Measurements from ENCODE around the gene PPP1R18.
"Not testable (repeated sequence)": the region's sequence is repeated elsewhere in the genome, so short reads cannot be mapped to it uniquely, and the experiment has no call there.

PPP1R18 gene

DNA sequence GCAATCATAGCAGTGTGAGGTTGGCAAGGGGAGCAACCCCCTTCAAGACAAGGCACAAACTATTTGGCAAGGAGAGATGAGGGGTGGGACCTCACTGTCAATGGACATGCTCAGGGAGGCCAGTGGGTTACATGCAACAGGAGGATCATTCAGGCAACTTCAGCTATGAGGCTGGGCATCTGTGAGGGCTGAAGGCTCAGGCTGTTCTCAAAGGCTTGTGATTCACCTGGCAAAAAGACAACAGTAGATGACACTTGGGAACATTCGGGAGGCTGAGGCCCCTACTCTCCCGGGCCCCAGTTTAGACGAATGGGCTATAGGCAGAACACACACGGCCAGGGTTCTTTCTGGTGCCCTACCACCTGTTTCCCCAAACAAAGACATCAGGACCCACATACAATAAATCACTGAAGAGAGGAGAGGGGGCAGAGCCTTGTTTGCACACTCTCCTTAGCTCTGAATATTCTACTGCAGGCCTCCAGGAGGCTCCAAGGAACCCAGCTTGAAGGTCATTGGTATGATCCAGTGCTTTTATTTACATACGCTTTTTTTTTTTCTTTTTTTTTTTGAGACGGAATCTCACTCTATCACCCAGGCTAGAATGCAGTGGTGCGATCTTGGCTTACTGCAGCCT is 41.6 kb upstream of the PPP1R18 start:
- TF ChIP-seq CTCF (IDR thresholded peaks at IDR 0.05), result no peak
- H3K9ac ChIP-seq, result no peak overlapping the region
- H3K36me3 ChIP-seq (ENCODE audit: control insufficient read depth, insufficient read depth, low read length), result no peaks in the 10 kb centered on the region
- no peaks in the 10 kb centered on the region for H3K9me3 ChIP-seq (ENCODE audit: control insufficient read depth, low read length)
- H3K4me3 ChIP-seq (ENCODE audit: low read depth, low read length), result no peak overlapping the region
- H3K4me1 ChIP-seq, result peaks cover 6% of the 10 kb centered on the region
- H3K27me3 ChIP-seq (ENCODE audit: control insufficient read depth, insufficient read depth, low read length), result no peaks in the 10 kb centered on the region
- H2AFZ ChIP-seq, result no peak overlapping the region
- H3K79me2 ChIP-seq, result peaks cover 8% of the 10 kb centered on the region
- H3K4me2 ChIP-seq (ENCODE audit: low read length), result no peak overlapping the region
- H3K27ac ChIP-seq, result no peak overlapping the region

- Histone ChIP-seq H3K36me3 (ENCODE audit: control insufficient read depth, insufficient read depth, low read length) (no peaks in the 10 kb centered on the region), H3K27me3 (ENCODE audit: control insufficient read depth, insufficient read depth, low read length) (no peaks in the 10 kb centered on the region), H3K4me1 (peaks cover 14% of the 10 kb centered on the region), H3K27ac (no peak overlapping the region), H3K4me3 (ENCODE audit: low read depth, low read length) (no peak overlapping the region), H3K9me3 (ENCODE audit: control insufficient read depth, low read length) (no peaks in the 10 kb centered on the region), H3K4me2 (ENCODE audit: low read length) (no peak overlapping the region), H3K9ac (no peak overlapping the region), H3K79me2 (peaks cover 8% of the 10 kb centered on the region), H2AFZ (no peak overlapping the region)
- no peak for TF ChIP-seq CTCF (IDR thresholded peaks at IDR 0.05)
Observed at GRCh38 chr6:30726506-30727413, 40.3 kb upstream of the PPP1R18 start.

- Histone ChIP-seq H3K27me3 (ENCODE audit: control insufficient read depth, insufficient read depth, low read length) (no peaks in the 10 kb centered on the region), H3K27ac (no peak overlapping the region), H3K4me3 (ENCODE audit: low read depth, low read length) (no peak overlapping the region), H3K36me3 (ENCODE audit: control insufficient read depth, insufficient read depth, low read length) (no peaks in the 10 kb centered on the region), H2AFZ (no peak overlapping the region), H3K79me2 (peaks cover 8% of the 10 kb centered on the region), H3K4me2 (ENCODE audit: low read length) (no peak overlapping the region), H3K9ac (no peak overlapping the region), H3K4me1 (peaks cover 14% of the 10 kb centered on the region), H3K9me3 (ENCODE audit: control insufficient read depth, low read length) (no peaks in the 10 kb centered on the region)
- no peak for TF ChIP-seq CTCF (IDR thresholded peaks at IDR 0.05)
Observed at GRCh38 chr6:30725713-30726505, 39.5 kb upstream of the PPP1R18 start.

GRCh38 chr6:30724906-30725667 is 38.6 kb upstream of the PPP1R18 start:
- Histone ChIP-seq H3K4me3 (ENCODE audit: low read depth, low read length) (no peak overlapping the region), H3K9me3 (ENCODE audit: control insufficient read depth, low read length) (no peaks in the 10 kb centered on the region), H3K36me3 (ENCODE audit: control insufficient read depth, insufficient read depth, low read length) (no peaks in the 10 kb centered on the region), H3K27me3 (ENCODE audit: control insufficient read depth, insufficient read depth, low read length) (no peaks in the 10 kb centered on the region), H3K4me1 (peaks cover 9% of the 10 kb centered on the region), H3K27ac (no peak overlapping the region), H3K9ac (no peak overlapping the region), H3K79me2 (no peaks in the 10 kb centered on the region), H3K4me2 (ENCODE audit: low read length) (no peak overlapping the region), H2AFZ (no peak overlapping the region)
- TF ChIP-seq CTCF (IDR thresholded peaks at IDR 0.05), result no peak

DNA sequence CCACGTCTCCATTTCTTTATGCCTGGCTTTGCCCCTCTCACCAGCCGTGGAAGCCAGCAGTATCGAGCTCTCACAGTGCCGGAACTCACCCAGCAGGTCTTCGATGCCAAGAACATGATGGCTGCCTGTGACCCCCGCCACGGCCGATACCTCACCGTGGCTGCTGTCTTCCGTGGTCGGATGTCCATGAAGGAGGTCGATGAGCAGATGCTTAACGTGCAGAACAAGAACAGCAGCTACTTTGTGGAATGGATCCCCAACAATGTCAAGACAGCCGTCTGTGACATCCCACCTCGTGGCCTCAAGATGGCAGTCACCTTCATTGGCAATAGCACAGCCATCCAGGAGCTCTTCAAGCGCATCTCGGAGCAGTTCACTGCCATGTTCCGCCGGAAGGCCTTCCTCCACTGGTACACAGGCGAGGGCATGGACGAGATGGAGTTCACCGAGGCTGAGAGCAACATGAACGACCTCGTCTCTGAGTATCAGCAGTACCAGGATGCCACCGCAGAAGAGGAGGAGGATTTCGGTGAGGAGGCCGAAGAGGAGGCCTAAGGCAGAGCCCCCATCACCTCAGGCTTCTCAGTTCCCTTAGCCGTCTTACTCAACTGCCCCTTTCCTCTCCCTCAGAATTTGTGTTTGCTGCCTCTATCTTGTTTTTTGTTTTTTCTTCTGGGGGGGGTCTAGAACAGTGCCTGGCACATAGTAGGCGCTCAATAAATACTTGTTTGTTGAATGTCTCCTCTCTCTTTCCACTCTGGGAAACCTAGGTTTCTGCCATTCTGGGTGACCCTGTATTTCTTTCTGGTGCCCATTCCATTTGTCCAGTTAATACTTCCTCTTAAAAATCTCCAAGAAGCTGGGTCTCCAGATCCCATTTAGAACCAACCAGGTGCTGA is 37.6 kb upstream of the PPP1R18 start:
- not testable (repeated sequence) for H3K4me3 ChIP-seq (ENCODE audit: low read depth, low read length); H3K36me3 ChIP-seq (ENCODE audit: control insufficient read depth, insufficient read depth, low read length); H3K27me3 ChIP-seq (ENCODE audit: control insufficient read depth, insufficient read depth, low read length); H2AFZ ChIP-seq; H3K9ac ChIP-seq; H3K9me3 ChIP-seq (ENCODE audit: control insufficient read depth, low read length); H3K79me2 ChIP-seq; H3K27ac ChIP-seq; H3K4me2 ChIP-seq (ENCODE audit: low read length)
- H3K4me1 ChIP-seq, result peaks cover 16% of the 10 kb centered on the region

- H3K9me3 ChIP-seq (ENCODE audit: control insufficient read depth, low read length); H2AFZ ChIP-seq; H3K9ac ChIP-seq; H3K79me2 ChIP-seq; H3K36me3 ChIP-seq (ENCODE audit: control insufficient read depth, insufficient read depth, low read length); H3K27me3 ChIP-seq (ENCODE audit: control insufficient read depth, insufficient read depth, low read length); H3K4me2 ChIP-seq (ENCODE audit: low read length); H3K4me3 ChIP-seq (ENCODE audit: low read depth, low read length): not testable (repeated sequence)
- H3K4me1 ChIP-seq, result peaks cover 16% of the 10 kb centered on the region
- peak overlapping the region; percentile 55 for H3K27ac ChIP-seq
Observed at GRCh38 chr6:30723159-30723842, 36.9 kb upstream of the PPP1R18 start.

Data from parathyroid adenoma (tissue), 2 donors.